Measurements from ENCODE around the gene CMBL.

GRCh38 chr5:10244342-10244944, 63.3 kb downstream of the CMBL start:
- no peak for TF ChIP-seq CTCF (IDR thresholded peaks at IDR 0.05)
- no peak for TF ChIP-seq EP300 (IDR thresholded peaks at IDR 0.05)
